C1 segment of cervical spinal cord (tissue), 14 donors: ENCODE measurements around the gene AUNIP.

Source experiments
- DNase-seq, 14 donors: peaks; one replicate each; lab custom pipeline; 2025; lab: John Stamatoyannopoulos, UW

Gene AUNIP

DNA sequence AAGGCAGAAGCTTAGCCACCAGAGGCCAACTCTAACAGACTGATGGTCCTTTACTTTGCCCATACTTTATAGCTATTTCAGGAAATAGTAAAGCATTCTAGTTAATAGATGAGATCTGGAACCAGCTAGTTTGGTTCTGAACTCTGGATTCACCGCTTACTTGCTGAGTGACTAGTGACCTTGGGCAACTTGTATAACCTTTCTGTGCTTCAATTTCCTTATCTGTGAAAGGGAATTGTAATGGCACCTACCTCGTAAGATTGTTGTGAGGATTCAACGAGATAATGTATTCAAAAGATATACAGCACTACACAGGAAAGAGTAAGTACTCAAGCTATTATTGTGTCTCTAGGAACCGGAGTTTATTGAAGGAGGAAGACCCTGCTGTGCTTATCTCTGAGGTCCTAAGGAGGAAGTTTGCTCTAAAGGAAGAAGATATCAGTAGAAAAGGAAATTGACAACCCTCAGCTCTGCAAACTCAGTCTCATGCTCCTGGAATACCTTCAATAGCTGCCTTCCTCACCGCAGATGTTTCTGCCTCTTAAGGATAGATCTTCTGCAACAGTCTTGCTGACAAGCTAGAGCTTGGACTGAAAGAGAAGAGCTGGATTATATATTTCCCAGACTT, 27.6 kb downstream of the AUNIP start:
- DNase-seq: no peak

- DNase-seq: no peak
These were observed 30.2 kb downstream of the AUNIP start for GRCh38 chr1:25829046-25829445.

GRCh38 chr1:25828491-25828890, 30.8 kb downstream of the AUNIP start:
- no peak for DNase-seq

- no peak for DNase-seq
These were observed 32.7 kb downstream of the AUNIP start for GRCh38 chr1:25826571-25826970.

GRCh38 chr1:25825605-25826004, 33.7 kb downstream of the AUNIP start:
- no peak for DNase-seq

GRCh38 chr1:25821630-25822091, 37.6 kb downstream of the AUNIP start:
- no peak for DNase-seq

DNA sequence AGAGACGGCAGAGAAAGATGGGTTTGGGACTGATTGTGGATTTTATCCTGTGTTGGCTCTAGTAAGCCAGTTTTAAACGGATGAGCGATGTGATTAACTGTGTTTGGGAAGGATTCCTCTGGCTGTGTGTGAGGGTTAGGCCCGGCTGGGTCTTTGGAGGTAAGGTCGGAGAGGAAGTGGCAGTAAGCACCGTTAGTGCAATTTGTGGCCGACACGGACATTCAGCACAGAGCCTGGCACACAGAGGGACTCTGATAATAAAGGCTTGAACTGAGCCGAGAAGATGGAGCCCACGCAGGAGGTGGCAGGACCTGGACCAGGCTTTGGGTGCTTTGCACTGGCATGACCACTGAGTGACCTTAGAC, 38.2 kb downstream of the AUNIP start:
- DNase-seq: no peak

DNA sequence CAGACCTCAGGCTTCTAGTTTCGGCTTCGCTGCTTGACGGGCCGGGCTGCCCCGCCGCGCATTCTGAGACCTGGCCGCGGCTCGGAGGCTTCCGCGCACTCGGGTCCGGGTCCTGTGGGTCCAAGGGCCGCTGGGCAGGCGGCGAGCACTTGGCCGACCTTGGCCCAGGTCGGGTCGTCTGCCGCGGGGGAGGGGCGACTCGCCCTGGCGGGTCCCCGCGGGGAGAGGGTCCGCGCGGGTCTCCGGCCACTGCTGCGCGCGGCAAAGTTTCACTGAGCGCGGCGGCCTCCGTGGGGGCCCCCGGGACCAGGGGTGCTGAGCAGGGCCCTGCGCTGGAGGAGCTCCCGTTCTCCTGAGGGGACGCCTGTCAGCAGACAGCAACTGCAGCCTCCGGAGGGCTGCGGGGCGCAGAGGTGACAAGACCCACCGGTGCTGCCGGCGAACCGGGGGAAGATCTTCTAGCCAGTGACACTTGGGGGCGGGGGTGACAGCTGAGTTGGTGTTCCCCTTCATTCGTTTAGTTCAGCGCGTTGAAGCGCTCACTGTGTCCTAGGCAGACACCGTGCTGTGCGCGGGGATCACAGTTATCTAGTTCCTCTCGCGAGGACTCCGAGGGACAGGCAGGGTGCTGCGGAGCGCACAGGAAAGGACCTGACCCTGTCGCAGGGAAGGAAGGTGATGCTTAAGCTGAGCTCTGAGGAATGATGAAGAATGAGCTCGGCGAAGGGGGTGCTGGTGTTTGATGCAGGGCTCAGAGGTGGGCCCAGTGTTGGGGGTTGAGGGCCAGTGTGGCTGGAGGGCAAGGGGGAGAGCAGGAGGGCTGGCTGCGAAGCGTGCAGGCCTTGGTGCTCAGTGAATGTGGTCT, 38.8 kb downstream of the AUNIP start:
- DNase-seq: peak in 2 of 14 donors; percentile 15 to 35

GRCh38 chr1:25819491-25820246, 39.6 kb downstream of the AUNIP start, which contains the start of gene MTFR1L:
TSS of gene MTFR1L (plus strand) at chr1:25819954. CDS start at chr1:25823105, 3,151 bp downstream.
- peak in 13 of 14 donors; percentile 60 to 89 (median 82) for DNase-seq

- no peak for DNase-seq
These were observed 40.7 kb downstream of the AUNIP start for GRCh38 chr1:25818569-25818968.

DNA sequence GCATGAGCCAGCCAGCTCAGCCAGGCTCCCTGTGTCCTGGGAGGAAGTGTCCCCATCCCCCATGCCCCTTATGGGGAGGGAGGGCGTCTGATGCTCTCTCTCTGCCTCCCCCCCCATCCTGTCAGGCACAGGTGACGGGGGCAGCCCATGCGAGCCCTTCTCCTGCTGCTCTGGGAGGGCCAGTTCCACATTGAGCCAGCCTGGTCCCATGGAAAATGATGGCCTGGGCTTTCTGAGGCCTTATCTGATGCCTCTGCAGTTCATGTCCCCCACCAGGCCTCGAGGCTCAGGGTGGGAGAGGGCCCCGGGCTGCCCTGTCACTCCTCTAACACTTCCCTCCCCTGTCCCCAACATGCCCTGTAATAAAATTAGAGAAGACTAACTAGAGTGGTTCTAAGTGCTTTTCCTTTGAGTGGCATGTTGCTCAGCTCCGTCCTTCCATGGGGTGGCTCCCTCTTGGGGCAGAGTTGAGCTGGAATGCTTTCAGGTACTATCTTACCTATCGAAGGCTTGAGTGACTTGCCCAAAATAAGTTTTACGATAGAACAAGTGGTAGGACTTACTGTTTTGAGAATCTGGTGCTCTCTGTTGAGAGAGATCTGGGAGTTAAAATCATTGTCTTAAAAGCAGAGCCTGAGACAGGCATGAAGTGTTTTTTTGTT, 41.3 kb downstream of the AUNIP start:
- no peak for DNase-seq

GRCh38 chr1:25816112-25816718, 43.0 kb downstream of the AUNIP start:
- no peak for DNase-seq

- DNase-seq: no peak
These were observed 43.8 kb downstream of the AUNIP start for GRCh38 chr1:25815208-25816111.

GRCh38 chr1:25814549-25815087, 44.6 kb downstream of the AUNIP start:
- DNase-seq: no peak

GRCh38 chr1:25813734-25814471, 45.4 kb downstream of the AUNIP start:
- no peak for DNase-seq

GRCh38 chr1:25813071-25813733, 46.1 kb downstream of the AUNIP start:
- no peak for DNase-seq

DNA sequence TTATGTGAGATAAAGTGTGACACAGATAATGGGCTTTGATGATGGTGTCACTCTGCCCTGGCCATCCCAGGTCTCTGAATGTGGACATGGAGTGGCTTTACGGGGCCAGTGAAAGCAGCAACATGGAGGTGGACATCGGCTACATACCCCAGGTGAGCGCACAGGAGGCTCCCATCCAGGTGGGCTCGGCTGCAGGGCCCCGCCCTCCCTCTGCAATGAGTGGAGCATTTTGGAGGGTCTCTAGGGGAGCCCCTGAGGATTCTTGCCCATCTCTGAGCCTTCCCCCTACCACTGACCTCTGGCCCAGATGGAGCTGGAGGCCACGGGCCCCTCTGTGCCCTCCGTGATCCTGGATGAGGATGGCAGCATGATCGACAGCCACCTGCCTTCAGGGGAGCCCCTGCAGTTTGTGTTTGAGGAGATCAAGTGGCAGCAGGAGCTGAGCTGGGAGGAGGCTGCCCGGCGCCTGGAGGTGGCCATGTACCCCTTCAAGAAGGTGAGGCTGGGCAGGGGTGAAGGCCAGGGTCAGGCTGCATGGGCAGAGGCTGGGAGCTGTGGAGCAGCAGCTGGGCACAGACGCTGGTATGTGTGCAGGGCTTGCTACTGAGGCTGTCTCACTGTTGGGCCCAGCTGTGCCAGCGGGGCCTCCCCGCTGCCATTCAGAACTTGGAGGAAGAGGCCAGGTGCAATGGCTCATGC, 47.7 kb downstream of the AUNIP start:
- no peak for DNase-seq
